Stimulated activated CD8-positive, alpha-beta memory T cell treated with anti-CD3 and anti-CD28 coated beads, Interleukin-7, amount 100 ng/mL, for 48 hours (primary cell): Measurements from ENCODE around the gene PKP4.
"Not testable (repeated sequence)": the region's sequence is repeated elsewhere in the genome, so short reads cannot be mapped to it uniquely, and the experiment has no call there.

Experiments
- DNase-seq, 2 donors: peaks; one replicate each; pipeline ENCODE4 v3.0.0-alpha.2; 2020; ENCODE audit warnings: low read depth in 1 of 2; ENCODE audit errors: extremely low read depth in 1 of 2

The PKP4 gene

DNA sequence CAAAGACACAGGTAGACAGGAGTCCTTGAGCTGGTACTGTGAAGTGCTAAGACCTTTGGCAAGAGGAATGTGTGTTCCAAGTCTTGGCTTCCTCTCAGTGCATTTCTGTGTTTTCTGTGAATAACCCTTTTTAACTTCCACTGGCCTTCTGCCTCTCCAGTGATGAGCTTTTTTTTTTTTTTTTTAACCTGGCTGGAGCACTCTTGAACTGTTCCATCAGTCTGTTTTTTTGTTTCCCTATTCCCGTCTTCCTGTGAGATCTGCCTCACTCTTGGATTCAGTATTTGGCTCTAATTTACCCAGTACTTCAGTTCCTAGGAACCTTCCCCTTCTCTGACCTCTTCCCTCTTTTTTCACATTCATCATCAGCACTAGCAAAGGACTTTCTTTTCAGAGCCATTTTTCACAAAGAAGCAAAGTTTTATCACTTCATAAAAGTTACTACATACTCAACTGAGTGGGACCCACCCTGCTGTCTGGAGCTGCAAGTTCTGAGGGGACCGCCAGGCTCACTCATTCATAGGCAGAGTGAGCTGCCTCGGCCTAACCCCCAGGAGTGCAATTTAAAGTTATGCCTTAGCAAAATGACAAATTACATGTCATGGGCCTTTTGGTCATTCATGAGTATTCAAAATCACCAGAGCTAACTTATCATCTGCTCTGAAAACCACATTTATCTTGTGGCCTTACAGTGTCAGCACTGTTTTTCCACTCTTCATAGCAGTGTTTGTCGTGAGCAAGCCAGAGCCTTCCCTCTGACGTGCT, 211.4 kb downstream of the PKP4 start:
- DNase-seq = no peak

DNA sequence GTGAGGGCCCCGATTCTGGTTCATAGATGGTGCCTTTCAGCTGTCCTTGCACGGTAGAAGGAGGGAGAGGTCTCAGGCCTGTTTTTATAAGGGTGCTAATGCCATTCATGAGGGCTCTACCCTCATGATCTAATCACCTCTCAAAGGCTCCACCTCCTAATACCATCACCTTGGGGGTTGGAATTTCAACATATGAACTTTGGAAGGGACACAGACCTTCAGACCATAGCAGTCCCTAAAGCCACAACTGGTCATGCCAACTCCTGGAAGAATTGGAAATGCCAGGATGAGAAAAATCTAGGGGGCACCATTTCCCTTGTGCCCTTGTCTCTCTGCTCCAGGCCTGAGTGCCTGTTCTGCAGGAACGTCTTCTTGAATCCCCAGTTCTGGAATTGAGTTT, 213.5 kb downstream of the PKP4 start:
- DNase-seq = no peak

DNA sequence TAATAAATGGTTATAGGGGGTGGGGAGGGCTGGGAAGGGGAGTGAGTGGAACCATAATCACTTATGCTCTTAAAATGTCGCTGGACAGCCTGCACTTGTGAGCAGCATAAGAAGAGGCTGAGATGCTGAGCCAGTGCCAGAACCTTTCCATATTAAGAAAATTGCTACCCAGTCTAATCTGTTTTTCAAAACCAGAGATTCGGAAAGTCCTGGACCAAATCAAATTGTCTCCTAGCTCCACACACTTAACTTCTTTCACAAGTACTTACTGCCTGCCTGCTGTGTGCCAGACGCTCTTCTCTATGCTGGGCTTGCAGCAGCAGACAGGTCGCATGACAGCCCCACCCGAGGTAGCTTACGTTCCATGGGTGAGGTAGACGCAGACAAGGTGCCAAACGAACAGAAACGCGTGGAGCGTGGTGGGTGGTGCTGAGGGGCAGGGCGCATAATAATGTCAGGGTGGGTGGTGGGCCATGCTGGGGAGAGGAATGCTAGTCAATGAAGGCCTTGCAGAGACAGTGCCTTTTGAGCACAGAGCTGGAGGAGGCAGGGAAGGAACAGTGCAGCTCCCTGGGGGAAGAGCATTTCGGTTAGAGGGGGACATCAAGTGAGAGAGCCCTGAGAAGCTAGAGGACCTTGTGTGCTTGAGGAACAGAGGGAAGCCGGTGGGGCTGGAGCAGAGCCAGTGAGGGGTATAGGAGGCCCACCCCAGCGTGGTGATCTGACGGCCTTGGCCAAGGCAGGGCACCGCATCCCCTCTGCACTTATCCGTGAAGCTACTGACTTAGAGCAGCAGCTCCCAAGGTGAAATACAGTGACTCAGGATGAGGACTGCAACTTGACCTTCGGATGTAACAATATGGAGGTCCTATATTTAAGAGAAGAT, 214.9 kb downstream of the PKP4 start:
- DNase-seq = no peak

DNA sequence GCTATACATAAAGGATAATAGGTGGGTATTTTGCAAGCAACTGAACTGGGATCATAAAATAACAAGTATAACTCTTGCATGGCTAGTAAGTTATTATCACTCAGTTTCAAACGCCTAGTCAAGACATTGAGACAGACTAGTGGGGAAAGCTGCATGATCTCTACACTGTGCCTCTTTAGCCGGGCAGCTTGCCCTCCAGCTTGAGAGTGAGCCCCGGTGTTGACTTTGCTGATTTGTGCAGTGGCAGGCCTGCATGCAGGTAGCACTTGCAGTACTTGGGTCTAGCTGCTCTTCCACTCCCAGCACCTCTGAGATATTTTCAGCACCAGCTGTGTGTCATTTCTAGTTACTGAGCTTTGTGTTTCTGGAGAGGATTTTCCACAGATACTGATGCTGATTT, 219.5 kb downstream of the PKP4 start:
- DNase-seq = no peak

- no peak for DNase-seq
Measured at GRCh38 chr2:158676696-158677095, 219.9 kb downstream of the PKP4 start.

- DNase-seq = no peak
Measured at GRCh38 chr2:158677542-158677941, 220.8 kb downstream of the PKP4 start.

DNA sequence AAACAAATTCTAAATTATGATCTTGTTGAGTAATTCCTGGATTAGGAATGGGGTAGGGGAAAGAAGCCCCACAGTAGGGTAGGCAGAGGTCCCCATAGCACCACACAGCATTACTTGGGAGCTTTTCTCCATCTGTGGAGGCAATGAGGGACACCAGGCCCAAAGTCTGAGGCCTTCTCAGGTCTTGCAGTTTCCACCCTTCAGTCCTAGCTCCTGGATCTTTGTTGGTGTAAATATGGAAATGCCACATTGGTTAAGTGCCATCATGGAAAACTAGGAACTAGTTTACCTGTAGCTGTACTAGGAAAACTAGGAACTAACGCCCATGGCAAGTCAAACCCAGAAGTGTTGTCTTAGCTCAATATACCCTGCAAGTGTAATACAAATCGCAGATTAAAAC, 225.1 kb downstream of the PKP4 start:
- no peak for DNase-seq

GRCh38 chr2:158685646-158686045, 228.9 kb downstream of the PKP4 start:
- no peak for DNase-seq

GRCh38 chr2:158686210-158686691, 229.5 kb downstream of the PKP4 start:
- DNase-seq = no peak

GRCh38 chr2:158687315-158687714, 230.6 kb downstream of the PKP4 start:
- DNase-seq = no peak

GRCh38 chr2:158688721-158689120, 232.0 kb downstream of the PKP4 start:
- DNase-seq = no peak

DNA sequence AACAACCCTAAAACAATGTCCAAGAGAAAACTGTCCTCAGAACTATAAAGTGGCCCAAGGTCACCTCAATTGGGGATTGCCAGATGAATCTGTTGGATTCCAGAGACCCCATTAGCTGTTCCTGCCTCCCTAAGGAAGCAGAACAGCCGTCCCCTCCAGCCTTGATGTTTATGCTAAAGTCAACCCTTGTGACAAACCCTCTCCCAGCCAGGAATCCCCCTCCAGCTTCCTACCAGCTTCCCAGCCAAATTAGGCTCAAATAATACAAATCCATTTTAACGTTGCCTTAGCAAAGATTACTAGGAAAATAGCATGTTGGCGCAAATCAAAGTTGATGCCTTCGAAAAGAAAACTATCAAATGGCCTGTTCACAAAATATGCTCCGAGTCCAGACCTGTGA, 232.6 kb downstream of the PKP4 start:
- no peak for DNase-seq

GRCh38 chr2:158690823-158691222, 234.1 kb downstream of the PKP4 start:
- DNase-seq = no peak

DNA sequence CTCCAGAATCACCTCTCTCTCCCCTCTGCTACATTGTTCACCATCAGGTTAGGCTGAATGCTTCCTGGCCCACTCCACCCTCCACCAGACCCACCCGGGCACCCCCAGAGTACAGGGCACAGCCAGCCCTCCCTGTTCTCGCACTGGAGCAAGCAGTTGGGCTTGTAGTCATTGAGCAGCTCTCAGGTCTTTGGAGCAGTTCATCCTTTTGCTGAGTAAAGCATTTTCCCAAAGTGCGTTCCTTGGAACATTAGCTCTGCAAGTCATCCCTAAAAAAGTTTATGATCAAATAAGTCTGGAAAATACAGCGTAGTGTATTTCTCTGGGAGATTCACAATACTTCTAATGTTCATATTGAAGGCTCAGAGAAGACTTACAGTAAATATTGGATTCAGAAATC, 234.9 kb downstream of the PKP4 start:
- DNase-seq = no peak

DNA sequence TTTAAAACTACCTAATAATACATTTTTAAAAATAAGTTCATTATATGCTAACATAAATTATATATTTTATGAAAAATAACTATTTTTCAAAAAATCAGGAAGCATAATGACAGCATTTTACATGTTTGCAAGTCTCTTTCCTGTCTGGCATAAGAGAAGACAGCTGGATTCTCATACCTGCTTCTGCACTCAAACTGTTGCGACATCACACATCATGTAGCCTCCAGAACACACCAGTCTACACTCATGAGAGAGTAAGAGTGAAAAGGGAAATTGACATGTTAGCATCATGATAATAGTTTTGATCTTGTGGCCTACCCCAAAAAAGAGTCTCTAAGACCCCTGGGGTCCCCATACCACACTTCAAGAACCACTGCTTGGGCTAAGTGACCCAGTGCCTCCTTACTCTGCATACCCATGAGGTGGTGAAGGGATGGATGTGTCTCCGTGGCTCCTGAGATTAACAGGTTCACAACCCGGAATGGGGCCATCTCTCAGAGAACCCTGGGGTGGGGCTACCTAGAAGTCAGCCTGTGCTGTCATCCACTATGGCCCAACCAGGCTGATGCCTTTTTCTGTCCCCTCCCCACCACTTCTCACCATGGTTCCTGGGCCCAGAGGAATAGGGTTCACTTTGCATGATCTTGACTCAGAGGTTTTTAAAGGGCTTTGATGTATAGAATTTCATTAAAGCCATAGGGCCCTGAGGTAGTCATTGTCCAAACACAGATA, 235.8 kb downstream of the PKP4 start:
- DNase-seq = no peak

- DNase-seq = no peak
Measured at GRCh38 chr2:158693476-158693875, 236.7 kb downstream of the PKP4 start.

DNA sequence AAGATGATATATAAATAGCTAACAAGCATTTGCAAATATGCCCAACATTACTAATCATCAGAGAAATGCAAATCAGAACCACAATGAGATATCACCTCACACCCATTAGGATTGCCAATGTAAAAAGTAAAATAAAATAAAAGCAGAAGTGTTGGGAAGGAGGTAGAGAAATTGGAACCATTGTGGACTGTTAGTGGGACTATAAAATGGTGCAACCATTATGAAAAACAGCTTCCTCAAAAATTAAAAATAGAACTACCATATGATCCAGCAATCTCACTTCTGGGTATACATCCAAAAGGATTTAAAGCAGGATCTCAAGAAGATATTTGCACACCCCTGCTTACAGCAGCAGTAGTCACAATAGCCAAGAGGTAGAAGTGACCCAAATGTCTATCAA, 238.6 kb downstream of the PKP4 start:
- DNase-seq = no peak

GRCh38 chr2:158695744-158696143, 239.0 kb downstream of the PKP4 start:
- not testable (repeated sequence) for DNase-seq

GRCh38 chr2:158699323-158699722, 242.6 kb downstream of the PKP4 start:
- DNase-seq = no peak

GRCh38 chr2:158701101-158701500, 244.3 kb downstream of the PKP4 start:
- no peak for DNase-seq

- DNase-seq = no peak
Measured at GRCh38 chr2:158702740-158703139, 246.0 kb downstream of the PKP4 start.
